GM18868 (cell line): ENCODE results near the gene PCK2.

ENCODE experiments used
- ATAC-seq: cut with Tn5 transposase; IDR thresholded peaks from one replicate; pipeline ENCODE4 v1.9.1; 2021; ENCODE audit warnings: mild to moderate bottlenecking, moderate library complexity; ENCODE audit not compliant: unreplicated experiment

Gene PCK2

GRCh38 chr14:24135834-24136683 lies 41.9 kb downstream of the PCK2 start, which contains the start of gene PSME1:
PSME1 (plus strand) TSS chr14:24136194; CDS start chr14:24136263, 69 bp downstream.
- ATAC-seq: peak; percentile 88

- ATAC-seq: no peak
These were observed 42.8 kb downstream of the PCK2 start for GRCh38 chr14:24136684-24137528.

- ATAC-seq: no peak
These were observed 43.7 kb downstream of the PCK2 start for GRCh38 chr14:24137529-24138395.

GRCh38 chr14:24138396-24139271 lies 44.5 kb downstream of the PCK2 start:
- no peak for ATAC-seq

GRCh38 chr14:24139272-24139934 lies 45.3 kb downstream of the PCK2 start:
- no peak for ATAC-seq

GRCh38 chr14:24141097-24141880 lies 47.2 kb downstream of the PCK2 start, which contains the start of gene EMC9:
EMC9 (minus strand) TSS chr14:24141591; CDS start chr14:24141304, 287 bp downstream.
- peak; percentile 88 for ATAC-seq

GRCh38 chr14:24143511-24143910 lies 49.4 kb downstream of the PCK2 start:
- no peak for ATAC-seq

- no peak for ATAC-seq
These were observed 50.3 kb downstream of the PCK2 start for GRCh38 chr14:24144451-24144850.

- ATAC-seq: no peak
These were observed 51.1 kb downstream of the PCK2 start for GRCh38 chr14:24145219-24145618.

GRCh38 chr14:24145690-24146452 lies 51.8 kb downstream of the PCK2 start:
- ATAC-seq: no peak

GRCh38 chr14:24146453-24146977 lies 52.4 kb downstream of the PCK2 start, which contains the start of gene PSME2:
PSME2 (minus strand) TSS chr14:24146610; CDS start chr14:24146581, 29 bp downstream.
- peak; percentile 63 for ATAC-seq

- peak; percentile 83 for ATAC-seq
These were observed 53.1 kb downstream of the PCK2 start, which contains the start of gene RNF31 for GRCh38 chr14:24146978-24147760. RNF31 (plus strand) TSS chr14:24147498; CDS start chr14:24147699, 201 bp downstream.

- ATAC-seq: no peak
These were observed 53.8 kb downstream of the PCK2 start for GRCh38 chr14:24147761-24148428.

- no peak for ATAC-seq
These were observed 55.3 kb downstream of the PCK2 start for GRCh38 chr14:24149302-24149969.

- no peak for ATAC-seq
These were observed 56.0 kb downstream of the PCK2 start for GRCh38 chr14:24150061-24150460.
